Stomach (tissue), 4 donors: ENCODE results near the gene CARD19.

ENCODE experiments used
- POLR2A ChIP-seq, 4 donors: fragments of 450-650 bp; IDR thresholded peaks; one replicate each; pipeline ENCODE4 v1.6.1; 2016; ENCODE audit warnings: antibody characterized with exemption in 4 of 4, control low read depth in 2 of 4, mild to moderate bottlenecking in 1 of 4, moderate library complexity in 1 of 4
- TF ChIP-seq, protein P1 (sequence below), 7 experiments: fragments of 450-650 bp in 4 of 7; fragments of 200-600 bp in 3 of 7; sonication (generic) in 3 of 7; IDR thresholded peaks; one replicate each; pipeline ENCODE4 v1.5.1; 2016 to 2019; ENCODE audit warnings: antibody characterized with exemption in 7 of 7, control low read depth in 2 of 7, mild to moderate bottlenecking in 1 of 7

DNA sequence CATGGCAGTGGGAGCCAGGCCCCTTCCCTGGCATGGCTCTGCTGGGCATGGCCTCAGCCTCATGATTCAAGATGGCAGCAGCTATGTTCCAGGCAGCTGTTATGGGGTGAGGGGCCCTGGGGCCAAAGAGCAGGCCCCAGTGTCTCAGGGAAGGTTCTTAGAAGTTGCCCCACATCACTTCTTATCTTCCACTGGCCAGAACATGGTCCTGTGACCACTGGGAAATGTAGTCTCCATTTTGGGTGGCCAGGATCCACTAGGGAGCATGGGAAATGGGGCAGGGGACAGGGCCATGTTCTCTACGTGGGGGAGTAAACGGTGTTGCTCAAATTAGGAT is 19.3 kb upstream of the CARD19 start:
- no peak for TF ChIP-seq POLR2A (IDR thresholded peaks at IDR 0.05)
- TF ChIP-seq, protein P1, sequence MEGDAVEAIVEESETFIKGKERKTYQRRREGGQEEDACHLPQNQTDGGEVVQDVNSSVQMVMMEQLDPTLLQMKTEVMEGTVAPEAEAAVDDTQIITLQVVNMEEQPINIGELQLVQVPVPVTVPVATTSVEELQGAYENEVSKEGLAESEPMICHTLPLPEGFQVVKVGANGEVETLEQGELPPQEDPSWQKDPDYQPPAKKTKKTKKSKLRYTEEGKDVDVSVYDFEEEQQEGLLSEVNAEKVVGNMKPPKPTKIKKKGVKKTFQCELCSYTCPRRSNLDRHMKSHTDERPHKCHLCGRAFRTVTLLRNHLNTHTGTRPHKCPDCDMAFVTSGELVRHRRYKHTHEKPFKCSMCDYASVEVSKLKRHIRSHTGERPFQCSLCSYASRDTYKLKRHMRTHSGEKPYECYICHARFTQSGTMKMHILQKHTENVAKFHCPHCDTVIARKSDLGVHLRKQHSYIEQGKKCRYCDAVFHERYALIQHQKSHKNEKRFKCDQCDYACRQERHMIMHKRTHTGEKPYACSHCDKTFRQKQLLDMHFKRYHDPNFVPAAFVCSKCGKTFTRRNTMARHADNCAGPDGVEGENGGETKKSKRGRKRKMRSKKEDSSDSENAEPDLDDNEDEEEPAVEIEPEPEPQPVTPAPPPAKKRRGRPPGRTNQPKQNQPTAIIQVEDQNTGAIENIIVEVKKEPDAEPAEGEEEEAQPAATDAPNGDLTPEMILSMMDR (IDR thresholded peaks at IDR 0.05), result no peak
